ENCODE measurements around the gene TIMM23.
A peak's percentile ranks its signal among the peaks of the same experiment; 100 is the strongest.
"Not testable (repeated sequence)": the region's sequence is repeated elsewhere in the genome, so short reads cannot be mapped to it uniquely, and the experiment has no call there.

TIMM23 gene, protein sequence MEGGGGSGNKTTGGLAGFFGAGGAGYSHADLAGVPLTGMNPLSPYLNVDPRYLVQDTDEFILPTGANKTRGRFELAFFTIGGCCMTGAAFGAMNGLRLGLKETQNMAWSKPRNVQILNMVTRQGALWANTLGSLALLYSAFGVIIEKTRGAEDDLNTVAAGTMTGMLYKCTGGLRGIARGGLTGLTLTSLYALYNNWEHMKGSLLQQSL

DNA sequence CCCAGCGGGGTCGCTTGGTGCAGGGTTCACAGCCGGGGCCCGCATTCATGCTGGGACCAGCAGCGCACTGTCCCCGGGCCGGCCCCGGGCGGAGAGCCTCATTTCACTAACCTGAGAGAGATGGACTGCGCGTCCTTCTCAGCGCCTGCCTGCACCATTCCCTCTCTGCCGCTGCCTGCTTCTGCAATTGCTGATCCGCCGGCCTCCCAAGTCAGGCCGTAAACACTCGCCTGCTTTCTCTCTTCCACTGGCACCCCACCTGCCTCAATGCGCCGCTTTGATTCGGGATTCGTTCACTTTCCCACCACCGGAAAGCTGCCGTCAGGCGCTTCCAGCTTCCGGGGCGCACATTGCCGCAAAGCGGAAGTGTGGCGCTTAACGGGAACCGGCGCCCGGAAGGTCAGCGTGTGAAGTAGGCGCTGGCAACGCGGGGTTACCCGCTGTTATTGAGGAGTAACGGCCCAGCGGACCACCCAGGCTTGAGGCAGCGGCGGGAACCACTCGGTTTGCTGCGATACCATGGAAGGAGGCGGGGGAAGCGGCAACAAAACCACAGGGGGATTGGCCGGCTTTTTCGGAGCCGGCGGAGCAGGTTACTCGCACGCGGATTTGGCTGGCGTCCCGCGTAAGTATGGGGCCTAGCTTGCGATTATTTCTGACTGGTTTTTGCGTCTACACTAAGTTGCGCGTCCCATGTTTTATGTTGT, at the start of gene TIMM23:
TSS of gene TIMM23 (plus strand) at position 384 of the 707 bp plus-strand sequence. CDS start at position 520, 136 bp downstream.
- H3K9me3 ChIP-seq (ENCODE audit: control insufficient read depth in 5 of 5, low read length in 5 of 5); H3K27me3 ChIP-seq (ENCODE audit: control insufficient read depth in 5 of 5, insufficient read depth in 4 of 5, low read length in 5 of 5); H3K36me3 ChIP-seq (ENCODE audit: control insufficient read depth in 5 of 5, insufficient read depth in 5 of 5, low read length in 5 of 5): not testable (repeated sequence)
- H3K4me1 ChIP-seq (ENCODE audit: control insufficient read depth in 5 of 5, insufficient read depth in 5 of 5, low read length in 5 of 5) = peaks cover 2 to 27% (median 18%) of the 10 kb centered on the region in 5 donors
- H3K27ac ChIP-seq (ENCODE audit: low read depth, low read length) = peak within 1 kb of the TSS; percentile 77
- H3K4me3 ChIP-seq (ENCODE audit: low read depth in 1 of 5, low read length in 5 of 5) = peak within 1 kb of the TSS; percentile 74 to 88 (median 80)
- peak within 1 kb of the TSS; percentile 73 to 92 (median 89) for H3K9ac ChIP-seq (ENCODE audit: low read length in 5 of 5)

DNA sequence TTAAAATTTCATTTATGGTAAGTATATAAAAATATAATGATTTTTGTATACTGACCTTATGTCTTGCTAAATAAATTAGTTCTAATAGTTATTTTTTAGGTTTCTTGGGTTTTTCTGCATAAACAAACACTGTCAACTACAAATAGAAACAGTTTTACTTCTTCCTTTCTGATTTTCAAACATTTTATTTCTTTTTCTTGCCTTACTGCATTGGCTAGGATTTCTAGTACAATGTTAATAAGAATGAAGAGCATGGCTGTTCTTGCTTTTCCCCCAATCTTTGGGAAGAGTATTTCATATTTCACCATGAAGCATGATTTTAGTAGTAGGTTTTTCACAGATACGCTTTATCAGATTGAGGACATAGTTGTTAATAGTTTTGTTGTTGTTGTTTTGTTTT, 45.5 kb upstream of the TIMM23 start:
- not testable (repeated sequence) for H3K27ac ChIP-seq (ENCODE audit: low read depth, low read length); H3K4me3 ChIP-seq (ENCODE audit: low read depth in 1 of 5, low read length in 5 of 5); H3K9me3 ChIP-seq (ENCODE audit: control insufficient read depth in 5 of 5, low read length in 5 of 5); H3K27me3 ChIP-seq (ENCODE audit: control insufficient read depth in 5 of 5, insufficient read depth in 4 of 5, low read length in 5 of 5); H3K9ac ChIP-seq (ENCODE audit: low read length in 5 of 5); H3K36me3 ChIP-seq (ENCODE audit: control insufficient read depth in 5 of 5, insufficient read depth in 5 of 5, low read length in 5 of 5); H3K4me1 ChIP-seq (ENCODE audit: control insufficient read depth in 5 of 5, insufficient read depth in 5 of 5, low read length in 5 of 5)

DNA sequence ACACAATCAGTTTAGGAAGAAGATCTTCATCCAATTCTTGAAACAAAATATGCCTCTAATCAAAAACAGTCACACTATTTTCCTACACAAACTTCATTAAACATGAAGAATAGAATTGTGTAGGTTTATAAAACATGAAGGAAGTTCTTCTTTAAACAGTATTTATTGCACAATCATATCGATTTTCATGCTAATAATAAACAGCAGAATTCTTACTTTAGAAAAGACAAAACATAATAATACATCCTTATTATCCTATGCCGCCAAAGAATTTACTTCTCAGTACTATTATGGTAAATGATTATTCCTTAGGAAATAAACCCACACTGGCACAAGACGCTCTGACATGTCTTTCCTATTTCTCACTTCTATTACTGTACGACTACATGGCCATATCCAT, 41.0 kb upstream of the TIMM23 start:
- H3K9ac ChIP-seq (ENCODE audit: low read length in 5 of 5); H3K27me3 ChIP-seq (ENCODE audit: control insufficient read depth in 5 of 5, insufficient read depth in 4 of 5, low read length in 5 of 5); H3K9me3 ChIP-seq (ENCODE audit: control insufficient read depth in 5 of 5, low read length in 5 of 5); H3K4me1 ChIP-seq (ENCODE audit: control insufficient read depth in 5 of 5, insufficient read depth in 5 of 5, low read length in 5 of 5); H3K27ac ChIP-seq (ENCODE audit: low read depth, low read length); H3K4me3 ChIP-seq (ENCODE audit: low read depth in 1 of 5, low read length in 5 of 5); H3K36me3 ChIP-seq (ENCODE audit: control insufficient read depth in 5 of 5, insufficient read depth in 5 of 5, low read length in 5 of 5): not testable (repeated sequence)

DNA sequence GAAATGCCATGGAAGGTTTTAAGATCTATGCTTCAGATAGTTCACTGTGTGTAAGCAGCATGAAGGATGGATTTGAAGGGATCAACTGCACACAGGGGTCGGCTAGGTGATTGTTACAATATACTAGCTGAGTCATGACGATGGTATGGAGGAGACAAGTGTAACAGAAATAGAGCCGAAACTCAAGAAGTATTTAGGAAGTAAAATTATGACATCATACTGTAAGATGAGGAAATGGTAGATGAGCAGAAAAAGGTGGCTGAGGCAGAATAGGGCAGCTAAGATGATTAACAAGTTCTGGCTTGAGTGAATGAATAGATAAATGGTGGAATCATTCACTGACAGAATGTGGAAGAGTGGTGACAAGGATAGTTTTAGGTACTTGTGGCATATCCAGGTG, 37.5 kb upstream of the TIMM23 start:
- not testable (repeated sequence) for H3K9me3 ChIP-seq (ENCODE audit: control insufficient read depth in 5 of 5, low read length in 5 of 5); H3K4me3 ChIP-seq (ENCODE audit: low read depth in 1 of 5, low read length in 5 of 5); H3K27me3 ChIP-seq (ENCODE audit: control insufficient read depth in 5 of 5, insufficient read depth in 4 of 5, low read length in 5 of 5); H3K4me1 ChIP-seq (ENCODE audit: control insufficient read depth in 5 of 5, insufficient read depth in 5 of 5, low read length in 5 of 5); H3K9ac ChIP-seq (ENCODE audit: low read length in 5 of 5); H3K36me3 ChIP-seq (ENCODE audit: control insufficient read depth in 5 of 5, insufficient read depth in 5 of 5, low read length in 5 of 5); H3K27ac ChIP-seq (ENCODE audit: low read depth, low read length)

DNA sequence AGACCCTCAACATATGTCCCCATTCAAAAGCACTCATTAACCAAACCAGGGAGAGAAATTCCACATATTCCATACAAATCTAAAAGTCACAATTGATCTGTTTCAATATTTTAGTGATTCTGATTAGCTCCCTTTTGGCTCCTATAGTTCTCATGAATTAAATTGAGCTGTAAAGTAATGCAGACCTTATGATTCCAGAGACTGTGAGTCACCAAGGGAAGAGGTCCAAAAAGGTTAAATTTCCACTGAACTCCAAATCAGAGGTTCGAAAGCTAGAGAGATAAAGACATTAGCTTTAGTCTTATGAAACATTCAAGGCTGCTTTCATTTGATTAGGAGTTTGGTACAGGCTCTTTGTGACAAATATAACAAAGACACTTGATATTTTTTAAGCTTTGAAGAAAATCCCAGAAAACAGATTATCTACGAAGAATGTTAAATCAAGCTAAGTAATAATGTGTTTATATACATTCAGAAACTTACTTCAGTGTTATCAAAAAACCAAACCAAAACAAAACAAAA, 33.1 kb upstream of the TIMM23 start:
- not testable (repeated sequence) for H3K36me3 ChIP-seq (ENCODE audit: control insufficient read depth in 5 of 5, insufficient read depth in 5 of 5, low read length in 5 of 5); H3K27ac ChIP-seq (ENCODE audit: low read depth, low read length); H3K27me3 ChIP-seq (ENCODE audit: control insufficient read depth in 5 of 5, insufficient read depth in 4 of 5, low read length in 5 of 5); H3K9ac ChIP-seq (ENCODE audit: low read length in 5 of 5); H3K4me1 ChIP-seq (ENCODE audit: control insufficient read depth in 5 of 5, insufficient read depth in 5 of 5, low read length in 5 of 5); H3K9me3 ChIP-seq (ENCODE audit: control insufficient read depth in 5 of 5, low read length in 5 of 5); H3K4me3 ChIP-seq (ENCODE audit: low read depth in 1 of 5, low read length in 5 of 5)

DNA sequence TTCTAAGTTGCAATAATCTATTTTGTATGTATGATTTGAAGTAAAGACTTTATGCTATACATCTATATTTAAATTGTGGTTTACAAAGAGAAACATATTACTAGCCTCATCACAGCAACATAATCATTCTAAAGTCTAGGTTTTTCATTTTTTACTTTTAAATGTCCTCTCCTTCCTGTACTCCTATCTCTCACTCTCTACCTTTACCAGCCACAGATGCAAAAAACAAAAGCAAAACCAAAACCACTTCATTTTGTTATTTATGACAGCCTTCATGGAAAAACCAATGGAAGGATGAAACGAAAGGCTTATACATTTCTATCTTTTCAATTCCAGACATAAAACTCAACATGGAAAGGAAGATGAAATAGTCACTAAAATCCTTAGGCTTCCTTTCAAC, 31.1 kb upstream of the TIMM23 start:
- H3K4me1 ChIP-seq (ENCODE audit: control insufficient read depth in 5 of 5, insufficient read depth in 5 of 5, low read length in 5 of 5); H3K27ac ChIP-seq (ENCODE audit: low read depth, low read length); H3K9me3 ChIP-seq (ENCODE audit: control insufficient read depth in 5 of 5, low read length in 5 of 5); H3K9ac ChIP-seq (ENCODE audit: low read length in 5 of 5); H3K4me3 ChIP-seq (ENCODE audit: low read depth in 1 of 5, low read length in 5 of 5); H3K27me3 ChIP-seq (ENCODE audit: control insufficient read depth in 5 of 5, insufficient read depth in 4 of 5, low read length in 5 of 5); H3K36me3 ChIP-seq (ENCODE audit: control insufficient read depth in 5 of 5, insufficient read depth in 5 of 5, low read length in 5 of 5): not testable (repeated sequence)

DNA sequence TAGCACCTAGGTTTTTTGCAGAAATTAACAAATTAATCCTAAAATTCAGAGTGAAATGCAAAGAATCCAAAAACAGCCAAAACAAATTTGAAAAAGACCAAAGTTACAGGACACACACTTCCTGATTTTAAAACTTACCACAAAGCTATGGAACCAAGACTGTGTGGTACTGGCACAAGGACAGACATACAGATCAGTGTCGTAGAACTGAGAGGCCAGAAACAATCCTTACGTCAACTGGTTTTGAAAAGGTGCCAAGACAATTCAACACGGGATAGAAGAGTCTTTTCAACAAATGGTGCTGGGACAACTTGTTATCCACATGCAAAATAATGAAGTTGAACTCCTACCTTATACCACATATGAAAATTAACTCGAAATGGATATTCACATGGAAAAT, 26.8 kb upstream of the TIMM23 start:
- H3K27me3 ChIP-seq (ENCODE audit: control insufficient read depth in 5 of 5, insufficient read depth in 4 of 5, low read length in 5 of 5); H3K27ac ChIP-seq (ENCODE audit: low read depth, low read length); H3K4me1 ChIP-seq (ENCODE audit: control insufficient read depth in 5 of 5, insufficient read depth in 5 of 5, low read length in 5 of 5); H3K9me3 ChIP-seq (ENCODE audit: control insufficient read depth in 5 of 5, low read length in 5 of 5); H3K36me3 ChIP-seq (ENCODE audit: control insufficient read depth in 5 of 5, insufficient read depth in 5 of 5, low read length in 5 of 5); H3K9ac ChIP-seq (ENCODE audit: low read length in 5 of 5); H3K4me3 ChIP-seq (ENCODE audit: low read depth in 1 of 5, low read length in 5 of 5): not testable (repeated sequence)

DNA sequence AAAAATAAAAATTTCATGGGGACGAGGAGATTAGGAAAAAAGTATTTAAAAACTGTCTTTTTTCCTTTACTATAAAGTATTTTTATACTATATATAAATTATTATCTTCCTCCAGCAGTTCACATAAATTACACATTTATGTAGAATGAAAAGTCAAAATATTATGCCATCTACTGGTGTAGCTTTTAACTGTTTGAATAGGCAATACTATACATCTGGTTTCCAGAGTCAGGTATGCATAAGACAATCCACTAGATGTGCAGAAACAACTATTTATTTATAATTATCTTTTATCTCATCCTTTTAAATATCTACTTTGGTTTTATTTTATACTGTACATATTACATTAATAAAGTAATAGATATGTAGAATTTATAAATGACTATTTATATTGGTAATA, 24.9 kb upstream of the TIMM23 start:
- H3K4me1 ChIP-seq (ENCODE audit: control insufficient read depth in 5 of 5, insufficient read depth in 5 of 5, low read length in 5 of 5); H3K9ac ChIP-seq (ENCODE audit: low read length in 5 of 5); H3K27ac ChIP-seq (ENCODE audit: low read depth, low read length); H3K9me3 ChIP-seq (ENCODE audit: control insufficient read depth in 5 of 5, low read length in 5 of 5); H3K36me3 ChIP-seq (ENCODE audit: control insufficient read depth in 5 of 5, insufficient read depth in 5 of 5, low read length in 5 of 5); H3K4me3 ChIP-seq (ENCODE audit: low read depth in 1 of 5, low read length in 5 of 5); H3K27me3 ChIP-seq (ENCODE audit: control insufficient read depth in 5 of 5, insufficient read depth in 4 of 5, low read length in 5 of 5): not testable (repeated sequence)

DNA sequence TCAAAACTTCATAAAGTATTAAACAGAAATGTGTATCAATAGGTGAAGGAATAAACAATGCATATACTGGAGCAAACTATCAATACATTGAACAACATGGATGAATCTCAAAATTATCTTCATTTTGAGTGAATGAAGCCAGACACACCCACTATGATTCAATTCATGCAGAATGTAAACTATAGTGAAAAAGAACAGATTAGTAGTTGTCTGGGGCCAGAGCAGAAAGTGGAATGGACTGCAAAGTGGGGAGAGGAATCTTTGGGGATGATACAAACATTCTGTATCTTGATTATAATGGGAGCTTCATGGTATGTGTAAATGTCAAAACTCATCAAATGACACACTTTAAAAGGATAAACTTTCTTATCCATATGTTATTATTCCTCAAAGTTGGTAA, 23.5 kb upstream of the TIMM23 start:
- H3K27me3 ChIP-seq (ENCODE audit: control insufficient read depth in 5 of 5, insufficient read depth in 4 of 5, low read length in 5 of 5); H3K9ac ChIP-seq (ENCODE audit: low read length in 5 of 5): not testable (repeated sequence)

DNA sequence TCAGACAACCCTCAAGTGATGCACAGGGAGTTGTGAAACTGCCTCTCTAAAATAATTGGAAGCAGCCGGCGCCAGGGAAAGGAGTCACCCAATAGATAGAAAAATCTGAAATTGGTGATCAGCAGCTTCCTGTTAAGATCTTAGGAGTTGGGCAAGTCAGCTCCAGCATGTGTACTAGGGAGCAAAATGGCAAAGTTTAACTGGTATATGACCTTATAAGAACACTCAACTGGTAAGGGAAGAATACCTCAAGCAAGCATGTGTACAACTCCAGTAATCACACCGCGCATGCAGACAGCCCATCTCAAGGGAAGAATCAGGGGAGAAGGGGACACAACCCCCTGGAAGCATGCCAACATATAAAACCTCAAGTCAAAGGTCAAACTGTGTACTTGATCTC, 17.9 kb upstream of the TIMM23 start:
- H3K27ac ChIP-seq (ENCODE audit: low read depth, low read length); H3K9me3 ChIP-seq (ENCODE audit: control insufficient read depth in 5 of 5, low read length in 5 of 5); H3K9ac ChIP-seq (ENCODE audit: low read length in 5 of 5); H3K36me3 ChIP-seq (ENCODE audit: control insufficient read depth in 5 of 5, insufficient read depth in 5 of 5, low read length in 5 of 5); H3K4me3 ChIP-seq (ENCODE audit: low read depth in 1 of 5, low read length in 5 of 5); H3K4me1 ChIP-seq (ENCODE audit: control insufficient read depth in 5 of 5, insufficient read depth in 5 of 5, low read length in 5 of 5); H3K27me3 ChIP-seq (ENCODE audit: control insufficient read depth in 5 of 5, insufficient read depth in 4 of 5, low read length in 5 of 5): not testable (repeated sequence)

More for the DNA sequence above, 23.5 kb upstream of the TIMM23 start:
- not testable (repeated sequence) for H3K4me3 ChIP-seq (ENCODE audit: low read depth in 1 of 5, low read length in 5 of 5); H3K27ac ChIP-seq (ENCODE audit: low read depth, low read length); H3K9me3 ChIP-seq (ENCODE audit: control insufficient read depth in 5 of 5, low read length in 5 of 5); H3K4me1 ChIP-seq (ENCODE audit: control insufficient read depth in 5 of 5, insufficient read depth in 5 of 5, low read length in 5 of 5); H3K36me3 ChIP-seq (ENCODE audit: control insufficient read depth in 5 of 5, insufficient read depth in 5 of 5, low read length in 5 of 5)

Data from subcutaneous abdominal adipose tissue (tissue), 5 donors.